Uterus (tissue), 4 donors: ENCODE measurements around the gene CRB1. TPM values are rescaled to one million over a fixed set of nuclear protein-coding genes. Genes with fewer than 3 reads are reported as not detected.

ENCODE experiments used
- DNase-seq, 2 donors: peaks; one replicate each; pipeline ENCODE4 v3.0.0-alpha.2; 2019 to 2020
- H3K27ac ChIP-seq, 2 donors: fragments of 200-600 bp; sonication (generic); 1 replicate in 1 of 2; 2 replicates in 1 of 2; pipeline ENCODE4 v1.5.1; 2016 to 2018
- H3K27me3 ChIP-seq, 2 donors: fragments of 200-600 bp; sonication (generic); one replicate each; pipeline ENCODE4 v1.5.1; 2018 to 2019; ENCODE audit warnings: control low read depth in 1 of 2
- H3K36me3 ChIP-seq, 2 donors: fragments of 200-600 bp; sonication (generic); one replicate each; pipeline ENCODE4 v1.5.1; 2019; ENCODE audit warnings: control low read depth in 1 of 2
- H3K4me1 ChIP-seq, 2 donors: fragments of 200-600 bp; sonication (generic); one replicate each; pipeline ENCODE4 v1.5.1; 2018 to 2019; ENCODE audit warnings: control low read depth in 1 of 2
- H3K4me3 ChIP-seq, 2 donors: fragments of 200-600 bp; sonication (generic); 1 replicate in 1 of 2; 2 replicates in 1 of 2; pipeline ENCODE4 v1.5.1; 2018 to 2019; ENCODE audit warnings: mild to moderate bottlenecking in 1 of 2
- H3K9me3 ChIP-seq, 2 donors: fragments of 200-600 bp; sonication (generic); one replicate each; pipeline ENCODE4 v1.5.1; 2019; ENCODE audit warnings: control low read depth in 1 of 2
- CTCF ChIP-seq, 4 experiments: fragments of 200-600 bp in 2 of 4; fragments of 450-650 bp in 2 of 4; sonication (generic) in 2 of 4; IDR thresholded peaks; one replicate each; pipeline ENCODE4 v1.5.1; 2016 to 2019; ENCODE audit warnings: antibody characterized with exemption in 4 of 4, mild to moderate bottlenecking in 2 of 4, moderate library complexity in 1 of 4
- POLR2A ChIP-seq, 2 donors: fragments of 450-650 bp; IDR thresholded peaks; one replicate each; pipeline ENCODE4 v1.6.1; 2016; ENCODE audit warnings: antibody characterized with exemption in 2 of 2, mild to moderate bottlenecking in 1 of 2, moderate library complexity in 1 of 2
- intact Hi-C: fragments of 100-400 bp; cut with DNase I; formaldehyde crosslinking; loops from one replicate; pipeline ENCODE4 v1.15.1; 2023; ENCODE audit warnings: low total_unique reads
- total RNA-seq, 4 donors: library from RNA; depleted of rRNA in 3 of 4; stranded (reverse); fragments of >200 nt in 3 of 4; gene quantifications; one replicate each; pipeline versions ENCODE4 v1.1.0 to v1.2.4, GENCODE V29; 2014 to 2023
- donor health status: DM: yes; HTN: yes; CAD: no.

The CRB1 gene
- total RNA-seq, 4 donors from 2014 or later: 0.55 to 1.0 TPM; not detected in 2

GRCh38 chr1:197437601-197438000, 169.5 kb downstream of the CRB1 start:
- H3K36me3 ChIP-seq: no peaks in the 10 kb centered on the region
- H3K4me3 ChIP-seq: no peak overlapping the region
- H3K27ac ChIP-seq: no peak overlapping the region
- H3K4me1 ChIP-seq: no peaks in the 10 kb centered on the region
- TF ChIP-seq CTCF (IDR thresholded peaks at IDR 0.05) (no peak), POLR2A (IDR thresholded peaks at IDR 0.05) (no peak)
- no peaks in the 10 kb centered on the region for H3K27me3 ChIP-seq
- intact Hi-C loops: no loop called here
- no peaks in the 10 kb centered on the region for H3K9me3 ChIP-seq
- DNase-seq: no peak

- no peak for DNase-seq
- Histone ChIP-seq H3K9me3 (no peaks in the 10 kb centered on the region), H3K27ac (no peak overlapping the region), H3K4me3 (no peak overlapping the region), H3K36me3 (no peaks in the 10 kb centered on the region), H3K4me1 (no peaks in the 10 kb centered on the region), H3K27me3 (no peaks in the 10 kb centered on the region)
- TF ChIP-seq CTCF (IDR thresholded peaks at IDR 0.05) (no peak), POLR2A (IDR thresholded peaks at IDR 0.05) (no peak)
- intact Hi-C loops: no loop called here
Observed at GRCh38 chr1:197438010-197438790, 170.1 kb downstream of the CRB1 start.

DNA sequence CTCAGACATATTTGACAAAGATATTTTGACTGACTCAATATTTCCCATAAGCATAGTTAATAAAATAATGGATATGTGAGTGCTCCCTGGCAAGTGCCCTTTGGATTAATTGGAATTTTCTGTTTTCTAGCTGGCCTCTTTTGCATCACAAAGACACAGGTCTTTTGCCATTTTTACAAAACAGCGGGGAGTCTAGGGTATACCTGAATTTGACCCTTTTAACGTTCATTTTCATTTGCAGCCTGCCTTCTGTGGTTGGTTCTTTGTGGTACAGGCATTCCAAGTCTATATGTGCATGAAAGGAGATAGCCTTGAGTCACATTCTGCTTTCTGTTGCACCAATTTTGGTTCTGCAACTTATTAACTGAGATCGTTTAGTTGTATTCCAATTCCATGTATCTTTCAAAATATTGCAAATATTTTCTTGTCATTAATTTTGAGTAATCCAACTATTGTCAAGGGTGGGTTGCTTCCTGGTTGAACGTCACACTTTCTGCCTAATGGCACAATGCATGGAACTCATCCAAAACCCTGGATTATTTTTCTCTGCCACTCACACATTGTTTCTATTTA, 171.7 kb downstream of the CRB1 start:
- Histone ChIP-seq H3K27me3 (no peaks in the 10 kb centered on the region), H3K36me3 (no peaks in the 10 kb centered on the region), H3K4me1 (no peaks in the 10 kb centered on the region), H3K27ac (no peak overlapping the region), H3K4me3 (no peak overlapping the region), H3K9me3 (no peaks in the 10 kb centered on the region)
- DNase-seq: no peak
- TF ChIP-seq CTCF (IDR thresholded peaks at IDR 0.05) (no peak), POLR2A (IDR thresholded peaks at IDR 0.05) (no peak)
- intact Hi-C loops: no loop called here

DNA sequence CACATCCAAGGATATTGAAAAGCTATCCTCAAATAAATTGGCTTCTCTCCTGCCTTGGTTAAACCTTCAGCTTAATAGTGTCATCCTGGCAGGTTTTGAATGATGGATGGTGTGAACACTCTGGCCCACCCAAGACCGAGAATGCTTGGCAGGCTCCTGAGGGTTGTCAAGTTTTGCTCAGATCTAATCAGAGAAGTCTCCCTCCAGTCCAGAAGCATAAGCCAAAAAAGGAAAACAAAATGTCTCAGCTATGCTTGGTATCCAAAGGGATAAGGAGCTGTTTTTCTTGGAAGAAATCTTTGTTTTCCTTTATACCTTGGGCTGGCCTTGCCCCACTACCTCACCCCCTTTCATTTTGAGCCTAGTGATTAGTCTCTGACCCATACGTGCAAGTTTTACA, 172.7 kb downstream of the CRB1 start:
- Histone ChIP-seq H3K4me1 (no peaks in the 10 kb centered on the region), H3K4me3 (no peak overlapping the region), H3K27ac (no peak overlapping the region), H3K27me3 (no peaks in the 10 kb centered on the region), H3K9me3 (no peaks in the 10 kb centered on the region), H3K36me3 (no peaks in the 10 kb centered on the region)
- intact Hi-C loops: no loop called here
- DNase-seq: no peak
- TF ChIP-seq CTCF (IDR thresholded peaks at IDR 0.05) (no peak), POLR2A (IDR thresholded peaks at IDR 0.05) (no peak)

DNA sequence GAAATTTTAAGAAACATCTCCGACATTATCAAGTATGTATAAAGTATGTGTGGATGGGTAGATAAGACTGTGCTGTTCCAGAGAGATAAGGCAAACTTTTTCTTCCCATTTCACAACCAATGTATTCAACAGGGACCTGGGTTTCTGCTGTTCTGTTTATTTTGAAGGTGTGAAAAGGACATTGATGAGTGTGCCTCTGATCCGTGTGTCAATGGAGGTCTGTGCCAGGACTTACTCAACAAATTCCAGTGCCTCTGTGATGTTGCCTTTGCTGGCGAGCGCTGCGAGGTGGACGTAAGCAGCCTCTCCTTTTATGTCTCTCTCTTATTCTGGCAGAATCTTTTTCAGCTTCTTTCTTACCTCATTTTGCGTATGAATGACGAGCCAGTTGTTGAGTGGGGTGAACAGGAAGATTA, 174.0 kb downstream of the CRB1 start:
- TF ChIP-seq POLR2A (IDR thresholded peaks at IDR 0.05) (no peak), CTCF (IDR thresholded peaks at IDR 0.05) (no peak)
- Histone ChIP-seq H3K9me3 (no peaks in the 10 kb centered on the region), H3K4me3 (no peak overlapping the region), H3K36me3 (no peaks in the 10 kb centered on the region), H3K27me3 (no peaks in the 10 kb centered on the region), H3K4me1 (no peaks in the 10 kb centered on the region), H3K27ac (no peak overlapping the region)
- DNase-seq: no peak
- intact Hi-C loops: no loop called here
